ENCODE results near the gene ETV6. TPM values are rescaled to one million over a fixed set of nuclear protein-coding genes. Genes with fewer than 3 reads are reported as not detected.

ETV6 gene
- total RNA-seq, 4 donors from 2014 or later = 17.7 to 27.1 (median 25.0) TPM

DNA sequence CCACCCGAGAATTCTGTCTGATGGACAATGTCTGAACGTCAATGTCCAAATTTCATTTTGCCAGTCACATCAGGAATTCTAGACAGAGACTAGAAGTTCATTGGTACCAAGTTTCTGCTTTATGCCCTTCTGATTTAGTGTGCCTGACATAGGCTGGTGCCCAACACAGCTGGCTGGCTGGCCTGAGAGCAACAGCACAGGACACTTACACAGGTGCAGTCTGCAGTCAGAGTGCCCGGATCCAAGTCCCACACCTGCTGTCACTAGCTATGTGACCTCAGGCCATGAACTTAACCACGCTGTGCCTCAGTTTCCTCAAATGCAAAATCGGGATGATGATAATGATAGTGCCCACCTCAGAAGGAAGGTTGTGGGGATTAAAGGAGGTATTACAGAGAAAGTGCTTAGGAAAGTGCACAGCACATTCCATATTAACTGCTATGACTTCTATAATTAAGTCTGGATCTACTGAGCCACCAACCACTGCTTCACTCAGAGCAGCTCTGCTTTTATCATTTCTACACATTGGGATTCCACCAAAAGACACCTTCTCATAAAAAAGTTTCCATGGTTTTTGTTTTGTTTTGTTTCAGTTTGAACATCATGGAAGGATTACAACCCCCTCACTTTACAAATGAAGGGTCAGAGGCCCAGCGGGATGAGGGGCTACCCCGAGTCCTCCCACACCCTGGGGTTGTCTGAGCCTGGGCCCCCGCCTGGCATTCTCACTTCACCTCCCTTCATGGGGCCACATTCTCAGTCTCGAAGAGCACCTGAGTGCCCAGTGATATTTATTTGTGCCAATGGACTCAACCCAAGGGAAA, 252.4 kb downstream of the ETV6 start:
- DNase-seq (ENCODE audit: low spot score in 2 of 2) = no peak
- 84 to 94% methylated on average over 9 of the region's 9 CpGs for WGBS, 2 donors
- intact Hi-C loops (cut with DNase I; ENCODE audit: low total_unique reads) = no loop called here
- TF ChIP-seq POLR2A (IDR thresholded peaks at IDR 0.05) = no peak
- TF ChIP-seq, protein P1, sequence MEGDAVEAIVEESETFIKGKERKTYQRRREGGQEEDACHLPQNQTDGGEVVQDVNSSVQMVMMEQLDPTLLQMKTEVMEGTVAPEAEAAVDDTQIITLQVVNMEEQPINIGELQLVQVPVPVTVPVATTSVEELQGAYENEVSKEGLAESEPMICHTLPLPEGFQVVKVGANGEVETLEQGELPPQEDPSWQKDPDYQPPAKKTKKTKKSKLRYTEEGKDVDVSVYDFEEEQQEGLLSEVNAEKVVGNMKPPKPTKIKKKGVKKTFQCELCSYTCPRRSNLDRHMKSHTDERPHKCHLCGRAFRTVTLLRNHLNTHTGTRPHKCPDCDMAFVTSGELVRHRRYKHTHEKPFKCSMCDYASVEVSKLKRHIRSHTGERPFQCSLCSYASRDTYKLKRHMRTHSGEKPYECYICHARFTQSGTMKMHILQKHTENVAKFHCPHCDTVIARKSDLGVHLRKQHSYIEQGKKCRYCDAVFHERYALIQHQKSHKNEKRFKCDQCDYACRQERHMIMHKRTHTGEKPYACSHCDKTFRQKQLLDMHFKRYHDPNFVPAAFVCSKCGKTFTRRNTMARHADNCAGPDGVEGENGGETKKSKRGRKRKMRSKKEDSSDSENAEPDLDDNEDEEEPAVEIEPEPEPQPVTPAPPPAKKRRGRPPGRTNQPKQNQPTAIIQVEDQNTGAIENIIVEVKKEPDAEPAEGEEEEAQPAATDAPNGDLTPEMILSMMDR (IDR thresholded peaks at IDR 0.05) = no peak
- H3K4me3 ChIP-seq (ENCODE audit: low read depth, poor library complexity, severe bottlenecking) = no peak overlapping the region

DNA sequence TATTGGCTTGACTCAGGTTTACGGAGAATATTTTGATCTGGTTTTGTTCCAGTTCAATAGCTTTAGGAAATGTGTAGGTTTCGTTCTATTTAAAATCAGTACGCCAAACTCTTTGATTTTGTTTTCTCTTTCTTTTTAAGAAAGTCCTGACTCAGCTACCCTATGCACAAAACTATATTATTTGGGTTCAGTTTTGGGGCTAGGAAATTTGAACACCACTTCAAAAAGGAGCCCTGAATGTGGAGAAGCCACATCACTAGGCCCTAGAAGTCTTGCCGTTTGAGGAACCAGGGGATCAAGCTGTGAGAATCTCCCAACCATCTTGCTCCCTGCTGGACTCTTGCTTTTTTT, 253.0 kb downstream of the ETV6 start:
- H3K4me3 ChIP-seq (ENCODE audit: low read depth, poor library complexity, severe bottlenecking) = no peak overlapping the region
- DNase-seq (ENCODE audit: low spot score in 2 of 2) = no peak
- WGBS, 2 donors = 76 to 83% methylated on average over 4 of the region's 4 CpGs
- TF ChIP-seq, protein P1 (IDR thresholded peaks at IDR 0.05) = no peak
- no peak for TF ChIP-seq POLR2A (IDR thresholded peaks at IDR 0.05)
- intact Hi-C loops (cut with DNase I; ENCODE audit: low total_unique reads) = no loop called here

DNA sequence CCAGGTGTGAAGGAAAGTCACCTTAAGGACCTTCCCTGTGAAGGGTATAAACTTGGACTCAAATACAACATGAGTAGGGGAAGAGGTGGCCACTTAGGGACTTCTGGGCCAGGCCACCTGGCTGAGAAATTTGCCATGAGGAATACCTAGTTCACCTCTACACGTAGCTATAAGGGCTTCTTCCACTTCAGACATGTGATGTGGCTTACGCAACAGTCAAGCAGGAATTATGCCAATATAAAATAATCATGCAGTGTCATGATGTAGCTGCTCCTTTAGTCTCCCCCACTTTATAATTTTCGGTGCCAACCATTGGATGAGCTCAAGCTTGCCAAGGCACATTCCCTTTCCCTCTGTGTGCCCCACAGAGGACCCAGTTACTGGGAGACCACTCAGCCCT, 254.7 kb downstream of the ETV6 start:
- DNase-seq (ENCODE audit: low spot score in 2 of 2) = no peak
- intact Hi-C loops (cut with DNase I; ENCODE audit: low total_unique reads) = no loop called here
- TF ChIP-seq, protein P1 (IDR thresholded peaks at IDR 0.05) = no peak
- H3K4me3 ChIP-seq (ENCODE audit: low read depth, poor library complexity, severe bottlenecking) = no peak overlapping the region
- 37 to 54% methylated on average over 3 of the region's 3 CpGs for WGBS, 2 donors

DNA sequence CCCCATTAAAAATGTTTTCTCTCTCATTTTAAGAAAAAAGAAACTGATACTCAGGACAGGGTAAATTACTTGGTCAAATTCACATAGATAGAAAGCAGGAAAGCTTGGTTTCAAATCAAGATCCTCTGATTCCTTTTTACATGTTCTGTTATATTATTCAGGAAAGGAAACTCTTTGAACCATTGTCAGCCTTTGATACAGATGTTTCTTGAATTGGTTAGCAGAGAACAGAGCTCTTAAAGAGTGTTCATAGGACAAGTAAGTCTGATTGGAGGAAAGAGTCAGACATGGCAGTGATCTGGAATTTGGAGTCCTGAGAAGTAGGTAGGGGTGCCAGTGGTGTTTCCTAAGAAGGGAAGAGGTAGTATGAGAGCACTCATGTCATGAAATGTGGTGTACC, 256.1 kb downstream of the ETV6 start:
- DNase-seq (ENCODE audit: low spot score in 2 of 2) = no peak
- no peak for TF ChIP-seq POLR2A (IDR thresholded peaks at IDR 0.05)
- TF ChIP-seq, protein P1 (IDR thresholded peaks at IDR 0.05) = no peak
- intact Hi-C loops (cut with DNase I; ENCODE audit: low total_unique reads) = no loop called here
- no peak overlapping the region for H3K4me3 ChIP-seq (ENCODE audit: low read depth, poor library complexity, severe bottlenecking)

DNA sequence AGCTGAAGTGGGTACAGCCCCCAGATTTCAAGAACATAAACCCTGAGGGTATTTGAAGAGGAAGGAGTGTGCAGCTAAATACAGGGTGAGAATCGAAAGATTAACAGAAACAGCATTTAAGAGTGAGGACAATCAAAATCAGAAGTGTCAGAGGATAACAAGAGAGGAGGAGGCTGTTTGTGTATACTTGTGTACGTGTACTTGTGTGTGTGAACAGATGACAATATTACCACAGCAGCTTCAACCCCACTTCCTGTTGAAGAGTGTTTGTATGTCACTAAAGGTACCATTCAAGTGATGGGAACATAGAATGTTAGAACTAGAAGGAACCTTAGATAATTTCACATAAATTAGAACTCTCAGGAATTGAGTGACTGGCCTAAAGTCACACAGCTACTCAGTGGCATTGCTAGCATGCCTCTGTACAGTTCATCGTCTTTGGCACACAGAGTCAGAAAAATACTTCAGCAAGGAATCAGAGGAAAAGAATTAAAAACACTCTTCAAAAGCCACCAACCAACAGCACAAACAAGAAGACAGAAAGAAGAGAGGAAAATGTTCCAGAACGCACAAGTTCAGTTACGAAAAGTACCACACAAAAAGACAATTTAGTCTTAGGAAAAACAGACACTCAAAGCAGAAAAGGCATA, 256.9 kb downstream of the ETV6 start:
- intact Hi-C loops (cut with DNase I; ENCODE audit: low total_unique reads) = no loop called here
- DNase-seq (ENCODE audit: low spot score in 2 of 2) = no peak
- no peak overlapping the region for H3K4me3 ChIP-seq (ENCODE audit: low read depth, poor library complexity, severe bottlenecking)
- WGBS, 2 donors = 75 to 83% methylated on average over 5 of the region's 5 CpGs
- no peak for TF ChIP-seq POLR2A (IDR thresholded peaks at IDR 0.05)
- TF ChIP-seq, protein P1 (IDR thresholded peaks at IDR 0.05) = no peak

All from lower leg skin (tissue), 4 donors.